B cell (primary cell): ENCODE data around the gene LMO1. TPM values are rescaled to one million over a fixed set of nuclear protein-coding genes. Genes with fewer than 3 reads are reported as not detected.

Source experiments
- ATAC-seq: fragments of 200-7000 bp; cut with Tn5 transposase; one replicate; pipeline ENCODE4 v1.10.0; 2021; ENCODE audit warnings: low read depth, mild to moderate bottlenecking, moderate number of reproducible peaks, moderate library complexity
- CTCF ChIA-PET: fragments of 350-600 bp; sonication (Branson Sonifier 250); formaldehyde crosslinking; loops from one replicate; lab custom pipeline; 2021; ENCODE audit warnings: antibody characterized with exemption, inconsistent platforms; lab: Charles Lee
- POLR2A ChIA-PET: fragments of 350-600 bp; sonication (Branson Sonifier 250); formaldehyde crosslinking; loops from one replicate; lab custom pipeline; 2021; ENCODE audit warnings: antibody characterized with exemption; lab: Charles Lee
- DNase-seq: peaks from one replicate; pipeline ENCODE4 v3.0.0; 2013
- H2AFZ ChIP-seq: 2 replicates; pipeline ENCODE4 v1.6.1; 2012; ENCODE audit warnings: mild to moderate bottlenecking, low read depth, low read length; ENCODE audit not compliant: insufficient read depth, poor library complexity, severe bottlenecking
- H3K27ac ChIP-seq, 2 donors: 1 replicate in 1 of 2; 2 replicates in 1 of 2; pipeline ENCODE4 v1.5.1; 2012 to 2013; ENCODE audit warnings: low read length in 2 of 2, mild to moderate bottlenecking in 2 of 2, moderate library complexity in 1 of 2
- H3K27me3 ChIP-seq, 4 experiments: fragments of 200-600 bp in 1 of 4; sonication (generic) in 1 of 4; replicated peaks in 1 of 4; 1 replicate in 2 of 4; 2 replicates in 2 of 4; pipeline versions ENCODE4 v1.6.1 to v1.7.0; 2013 to 2016; ENCODE audit warnings: low read length in 3 of 4, mild to moderate bottlenecking in 2 of 4, mixed read lengths in 1 of 4, moderate library complexity in 1 of 4; ENCODE audit not compliant: insufficient read depth in 4 of 4, control insufficient read depth in 3 of 4; ENCODE audit errors: control extremely low read depth in 1 of 4
- H3K36me3 ChIP-seq, 2 experiments: replicated peaks in 1 of 2; 1 replicate in 1 of 2; 2 replicates in 1 of 2; pipeline versions ENCODE4 v1.6.1 to v1.7.1; 2013; ENCODE audit warnings: low read length in 1 of 2; ENCODE audit not compliant: insufficient read depth in 2 of 2, control insufficient read depth in 1 of 2; ENCODE audit errors: control extremely low read depth in 1 of 2, extremely low read depth in 1 of 2
- H3K4me1 ChIP-seq, 2 donors: fragments of 200-600 bp in 1 of 2; sonication (generic) in 1 of 2; 1 replicate in 1 of 2; 2 replicates in 1 of 2; pipeline versions ENCODE4 v1.5.1 to v1.6.1; 2013 to 2017; ENCODE audit warnings: low read length in 2 of 2; ENCODE audit not compliant: control insufficient read depth in 2 of 2, insufficient read depth in 2 of 2
- H3K4me2 ChIP-seq: replicated peaks from 2 replicates; pipeline ENCODE3; 2012; ENCODE audit warnings: mild to moderate bottlenecking, low read depth, low read length; ENCODE audit not compliant: poor library complexity, severe bottlenecking
- H3K4me3 ChIP-seq, 5 experiments: fragments of 200-600 bp in 1 of 5; sonication (generic) in 1 of 5; 1 replicate in 3 of 5; 2 replicates in 2 of 5; pipeline versions ENCODE4 v1.5.1 to v1.7.0; 2011 to 2016; ENCODE audit warnings: low read length in 4 of 5, mild to moderate bottlenecking in 4 of 5, low read depth in 2 of 5, control low read depth in 1 of 5, moderate library complexity in 1 of 5; ENCODE audit not compliant: insufficient read depth in 1 of 5; ENCODE audit errors: control extremely low read depth in 1 of 5, extremely low read depth in 1 of 5
- H3K79me2 ChIP-seq: fragments of 200-600 bp; sonication (generic); one replicate; pipeline ENCODE4 v1.6.0; 2016; ENCODE audit warnings: low read length; ENCODE audit not compliant: control insufficient read depth, insufficient read depth
- H3K9ac ChIP-seq: fragments of 200-600 bp; sonication (generic); 2 replicates; pipeline ENCODE4 v1.6.1; 2017; ENCODE audit warnings: mild to moderate bottlenecking, low read length, moderate library complexity
- H3K9me3 ChIP-seq, 3 donors: one replicate each; pipeline versions ENCODE4 v1.6.1 to v1.7.1; 2013; ENCODE audit warnings: low read length in 2 of 3; ENCODE audit not compliant: control insufficient read depth in 2 of 3, insufficient read depth in 1 of 3; ENCODE audit errors: control extremely low read depth in 1 of 3
- H4K20me1 ChIP-seq: 2 replicates; pipeline ENCODE4 v1.6.0; 2012; ENCODE audit warnings: mild to moderate bottlenecking, low read length; ENCODE audit not compliant: insufficient read depth, control insufficient read depth, poor library complexity, severe bottlenecking
- H3K27ac Mint-ChIP-seq: one replicate; pipeline ENCODE4 v1.8.0; 2021; ENCODE audit warnings: mixed read lengths
- H3K27me3 Mint-ChIP-seq: one replicate; pipeline ENCODE4 v1.8.0; 2021; ENCODE audit warnings: mixed read lengths
- H3K4me1 Mint-ChIP-seq: one replicate; pipeline ENCODE4 v1.8.0; 2021; ENCODE audit warnings: mixed read lengths
- H3K4me3 Mint-ChIP-seq: one replicate; pipeline ENCODE4 v1.8.0; 2021; ENCODE audit warnings: mixed read lengths
- H3K9me3 Mint-ChIP-seq: one replicate; pipeline ENCODE4 v1.8.0; 2022; ENCODE audit warnings: mixed read lengths; ENCODE audit not compliant: insufficient read depth
- CTCF ChIP-seq: fragments of 200-600 bp; IDR thresholded peaks from one replicate; pipeline ENCODE4 v1.8.0; 2022; ENCODE audit warnings: antibody characterized with exemption, mild to moderate bottlenecking
- EZH2 ChIP-seq: IDR thresholded peaks from 2 replicates; pipeline ENCODE4 v1.6.1; 2012; ENCODE audit warnings: borderline replicate concordance, low read depth, mild to moderate bottlenecking, moderate library complexity, low read length; ENCODE audit not compliant: insufficient read depth, poor library complexity, severe bottlenecking
- WGBS: methylation state at CpG from one replicate; pipeline ENCODE4 v1.1.5; 2013; ENCODE audit warnings: missing lambda C conversion rate; ENCODE audit not compliant: insufficient coverage; 5-methylcytosine and 5-hydroxymethylcytosine counted together
- intact Hi-C: fragments of 100-400 bp; cut with micrococcal nuclease; formaldehyde crosslinking; loops from one replicate; pipeline ENCODE4 v1.10.0; 2022
- polyA plus RNA-seq: library from polyadenylated mRNA; depleted of rRNA; stranded (reverse); fragments of >200 nt; gene quantifications from 2 replicates; pipeline ENCODE4 v1.2.3, GENCODE V29; 2012
- total RNA-seq, 2 donors: library from RNA; stranded (reverse); fragments of 120-200 nt in 1 of 2; gene quantifications; 1 replicate in 1 of 2; 2 replicates in 1 of 2; pipeline versions ENCODE4 v1.2.3 to v1.2.4, GENCODE V29; 2013 to 2022

Gene LMO1
- total and polyA plus RNA-seq, 2 donors (not counting 1 experiment from before 2014, with no cell fraction given): 0.22 TPM; not detected in 1

DNA sequence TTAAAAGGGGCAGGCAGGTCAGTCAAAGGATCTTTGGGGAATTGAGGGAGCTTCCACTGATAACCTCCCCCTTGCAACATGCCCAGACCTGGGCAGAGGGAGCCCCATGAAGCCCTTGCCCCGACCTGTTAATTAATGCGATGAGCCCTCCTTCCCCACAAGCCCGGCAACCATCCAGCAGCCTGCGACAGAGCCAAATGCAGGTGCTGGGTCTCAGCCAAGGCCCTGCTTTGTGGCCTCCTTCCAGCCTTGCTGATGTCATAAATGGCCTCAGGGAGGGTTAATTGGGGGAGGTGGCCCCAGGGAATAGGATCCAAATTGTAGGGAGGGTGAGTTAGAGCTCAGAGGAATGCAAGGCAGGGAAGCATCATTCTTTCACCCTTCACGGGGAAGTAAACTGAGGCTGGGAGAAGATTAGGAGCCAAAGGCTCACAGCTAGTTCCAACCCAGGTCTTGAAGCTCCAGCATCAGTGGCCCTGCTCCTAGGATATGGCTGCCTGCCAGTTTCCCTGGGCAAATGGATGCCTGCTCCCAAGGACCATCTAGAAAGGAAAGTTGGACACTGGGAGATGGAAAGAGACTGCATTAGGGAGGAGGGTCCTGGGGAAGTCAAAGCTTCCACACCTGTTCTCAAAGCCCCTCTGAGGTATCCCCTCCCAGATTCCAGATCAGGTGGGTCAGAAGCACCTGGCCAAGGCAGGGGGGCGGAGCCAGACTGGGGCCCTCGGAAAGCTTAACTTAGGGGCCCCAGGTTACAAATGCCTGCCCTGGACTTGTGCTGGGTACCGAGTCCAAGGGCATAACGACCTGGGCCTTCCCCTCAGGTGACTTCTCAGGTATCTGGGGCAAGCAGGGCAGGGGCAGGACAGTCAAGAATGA is 34.1 kb downstream of the LMO1 start:
- no peaks in the 10 kb centered on the region for H3K27me3 Mint-ChIP-seq

More for the DNA sequence above, 34.1 kb downstream of the LMO1 start:
- Mint-ChIP-seq H3K4me1 (peaks cover 3% of the 10 kb centered on the region), H3K9me3 (no peaks in the 10 kb centered on the region), H3K27ac (no peak overlapping the region), H3K4me3 (no peak overlapping the region)
- CTCF ChIA-PET: interaction anchor here (1.1 to 5.2 kb wide), 6 partner anchors 10 to 337 kb away, joined by 3 to 40 read pairs (median 4); partner anchors contain the start of gene LMO1
- Histone ChIP-seq H2AFZ (no peak overlapping the region), H3K27ac (no peak overlapping the region), H4K20me1 (no peaks in the 10 kb centered on the region), H3K27me3 (peaks cover 0 to 2% (median 0%) of the 10 kb centered on the region in 4 experiments), H3K4me3 (no peak overlapping the region), H3K4me1 (peaks cover 0 to 7% of the 10 kb centered on the region in 2 donors), H3K36me3 (no peaks in the 10 kb centered on the region), H3K9me3 (peaks cover 0 to 3% (median 0%) of the 10 kb centered on the region in 3 donors), H3K4me2 (no peak overlapping the region), H3K9ac (no peak overlapping the region), H3K79me2 (no peaks in the 10 kb centered on the region)
- no peak for DNase-seq
- 90% methylated on average over 9 of the region's 9 CpGs for WGBS
- intact Hi-C loops: no loop called here
- no peak for ATAC-seq
- POLR2A ChIA-PET: no interaction called here
- TF ChIP-seq CTCF: no peak
- TF ChIP-seq EZH2: no peak
